Left lung (tissue), 10 donors: ENCODE data around the gene TMEM14C. TPM values are rescaled to one million over a fixed set of nuclear protein-coding genes. Genes with fewer than 3 reads are reported as not detected.
"Not testable (repeated sequence)": the region's sequence is repeated elsewhere in the genome, so short reads cannot be mapped to it uniquely, and the experiment has no call there.

Experiments used
- ATAC-seq: fragments of 200-7000 bp; cut with Tn5 transposase; one replicate; pipeline ENCODE4 v1.9.1; 2020; ENCODE audit warnings: moderate library complexity
- DNase-seq, 4 donors: peaks; one replicate each; pipeline ENCODE4 v3.0.0-alpha.2; 2013 to 2020
- H3K27ac ChIP-seq, 2 donors: fragments of 200-600 bp; sonication (generic) in 1 of 2; one replicate each; pipeline versions ENCODE4 v1.5.0 to v1.8.0; 2020 to 2021
- H3K27me3 ChIP-seq, 2 donors: fragments of 200-600 bp; sonication (generic) in 1 of 2; one replicate each; pipeline versions ENCODE4 v1.5.0 to v1.8.0; 2020 to 2021
- H3K36me3 ChIP-seq, 2 donors: fragments of 200-600 bp; sonication (generic) in 1 of 2; one replicate each; pipeline versions ENCODE4 v1.5.0 to v1.8.0; 2020 to 2021
- H3K4me1 ChIP-seq, 2 donors: fragments of 200-600 bp; one replicate each; pipeline ENCODE4 v1.8.0; 2021
- H3K4me3 ChIP-seq, 2 donors: fragments of 200-600 bp; sonication (generic) in 1 of 2; one replicate each; pipeline versions ENCODE4 v1.5.0 to v1.8.0; 2020 to 2021; ENCODE audit warnings: mild to moderate bottlenecking in 1 of 2
- H3K9me3 ChIP-seq, 2 donors: fragments of 200-600 bp; sonication (generic) in 1 of 2; one replicate each; pipeline versions ENCODE4 v1.5.0 to v1.8.0; 2020 to 2021
- CTCF ChIP-seq, 2 donors: fragments of 200-600 bp; sonication (generic) in 1 of 2; IDR thresholded peaks; one replicate each; pipeline versions ENCODE4 v1.5.0 to v1.8.0; 2021; ENCODE audit warnings: antibody characterized with exemption in 2 of 2
- intact Hi-C, 2 donors: fragments of 100-400 bp; cut with DNase I; formaldehyde crosslinking; loops; one replicate each; pipeline versions ENCODE4 v1.11.2 to v1.14.2; 2022
- polyA plus RNA-seq, 6 donors: library from polyadenylated mRNA; unstranded; fragments of 120-200 nt; gene quantifications; one replicate each; pipeline ENCODE4 v1.2.1, GENCODE V29; 2013; ENCODE audit not compliant: insufficient read length in 6 of 6
- total RNA-seq, 2 donors: library from RNA; stranded (reverse); fragmentation: NEBNext Ultra II Directional; extraction: Animal tissue kit (Norgen Biotek cat#: 25700); gene quantifications; one replicate each; pipeline ENCODE4 v1.2.1, GENCODE V29; 2021
- donor health status: DM: no; HTN: yes; CAD: no.
- donor health status: DM: no; HTN: no; CAD: no.

Gene TMEM14C
- total and polyA plus RNA-seq, 8 donors: 81.8 to 154 (median 147) TPM

GRCh38 chr6:10730254-10730653, 7.4 kb downstream of the TMEM14C start:
- Histone ChIP-seq H3K4me3 (no peak overlapping the region), H3K27me3 (no peaks in the 10 kb centered on the region), H3K36me3 (peaks cover 0 to 56% of the 10 kb centered on the region in 2 donors), H3K27ac (no peak overlapping the region), H3K4me1 (peaks cover 0 to 3% of the 10 kb centered on the region in 2 donors), H3K9me3 (no peaks in the 10 kb centered on the region)
- TF ChIP-seq CTCF (IDR thresholded peaks at IDR 0.05): no peak
- DNase-seq (no peak), ATAC-seq (no peak)
- intact Hi-C loops: no loop called here

- Histone ChIP-seq H3K9me3 (no peaks in the 10 kb centered on the region), H3K27me3 (no peaks in the 10 kb centered on the region), H3K4me3 (no peak overlapping the region), H3K4me1 (no peaks in the 10 kb centered on the region), H3K27ac (no peak overlapping the region), H3K36me3 (peaks cover 0 to 41% of the 10 kb centered on the region in 2 donors)
- DNase-seq (no peak), ATAC-seq (no peak)
- intact Hi-C loops: no loop called here
- TF ChIP-seq CTCF (IDR thresholded peaks at IDR 0.05): no peak
Observed at GRCh38 chr6:10733151-10733715, 10.4 kb downstream of the TMEM14C start.

- ATAC-seq (no peak), DNase-seq (no peak)
- Histone ChIP-seq H3K4me1 (no peaks in the 10 kb centered on the region), H3K27me3 (no peaks in the 10 kb centered on the region), H3K36me3 (peaks cover 0 to 39% of the 10 kb centered on the region in 2 donors), H3K9me3 (no peaks in the 10 kb centered on the region), H3K27ac (no peak overlapping the region), H3K4me3 (no peak overlapping the region)
- intact Hi-C loops: no loop called here
- TF ChIP-seq CTCF (IDR thresholded peaks at IDR 0.05): no peak
Observed at GRCh38 chr6:10733863-10734262, 11.0 kb downstream of the TMEM14C start.

GRCh38 chr6:10736731-10737130, 13.9 kb downstream of the TMEM14C start:
- DNase-seq: no peak
- Histone ChIP-seq H3K4me1 (no peaks in the 10 kb centered on the region), H3K27ac (no peak overlapping the region), H3K9me3 (no peaks in the 10 kb centered on the region), H3K4me3 (no peak overlapping the region), H3K27me3 (no peaks in the 10 kb centered on the region), H3K36me3 (peaks cover 0 to 17% of the 10 kb centered on the region in 2 donors)
- intact Hi-C loops: no loop called here
- no peak for TF ChIP-seq CTCF (IDR thresholded peaks at IDR 0.05)
- ATAC-seq: no peak

GRCh38 chr6:10740061-10740460, 17.2 kb downstream of the TMEM14C start:
- Histone ChIP-seq H3K4me1 (no peaks in the 10 kb centered on the region), H3K36me3 (peaks cover 0 to 6% of the 10 kb centered on the region in 2 donors), H3K27me3 (no peaks in the 10 kb centered on the region), H3K4me3 (no peak overlapping the region), H3K9me3 (no peaks in the 10 kb centered on the region), H3K27ac (no peak overlapping the region)
- DNase-seq: no peak
- no peak for ATAC-seq
- TF ChIP-seq CTCF (IDR thresholded peaks at IDR 0.05): no peak
- intact Hi-C loops: no loop called here

- H3K9me3 ChIP-seq, intact Hi-C loops, H3K4me1 ChIP-seq, H3K4me3 ChIP-seq, ATAC-seq, H3K27me3 ChIP-seq, DNase-seq, H3K36me3 ChIP-seq, H3K27ac ChIP-seq: not testable (repeated sequence)
Observed at GRCh38 chr6:10741643-10742042, 18.8 kb downstream of the TMEM14C start.
